Brain pericyte (primary cell): ENCODE data around the gene SLC6A3.

Experiments
- DNase-seq: peaks from one replicate; pipeline ENCODE4 v3.0.0-alpha.2; 2012; ENCODE audit warnings: low read depth, low spot score

SLC6A3 gene

GRCh38 chr5:1445313-1445688 is at the start of gene SLC6A3:
SLC6A3 (minus strand) TSS chr5:1445440; CDS start chr5:1443197, 2,243 bp downstream.
- no peak for DNase-seq

GRCh38 chr5:1493941-1494340 is 48.7 kb upstream of the SLC6A3 start:
- DNase-seq = no peak

- no peak for DNase-seq
Observed at GRCh38 chr5:1493413-1493812, 48.2 kb upstream of the SLC6A3 start.

- no peak for DNase-seq
Observed at GRCh38 chr5:1492757-1493156, 47.5 kb upstream of the SLC6A3 start.

GRCh38 chr5:1490376-1490775 is 45.1 kb upstream of the SLC6A3 start:
- no peak for DNase-seq

GRCh38 chr5:1489754-1490153 is 44.5 kb upstream of the SLC6A3 start:
- no peak for DNase-seq

GRCh38 chr5:1488882-1489680 is 43.8 kb upstream of the SLC6A3 start:
- peak; percentile 82 for DNase-seq

- no peak for DNase-seq
Observed at GRCh38 chr5:1487079-1487764, 42.0 kb upstream of the SLC6A3 start.

- no peak for DNase-seq
Observed at GRCh38 chr5:1486271-1486670, 41.0 kb upstream of the SLC6A3 start.

- no peak for DNase-seq
Observed at GRCh38 chr5:1485579-1486118, 40.4 kb upstream of the SLC6A3 start.

- DNase-seq = no peak
Observed at GRCh38 chr5:1484730-1485578, 39.7 kb upstream of the SLC6A3 start.

- no peak for DNase-seq
Observed at GRCh38 chr5:1483856-1484729, 38.9 kb upstream of the SLC6A3 start.

- DNase-seq = no peak
Observed at GRCh38 chr5:1483064-1483463, 37.8 kb upstream of the SLC6A3 start.

- DNase-seq = no peak
Observed at GRCh38 chr5:1481959-1482331, 36.7 kb upstream of the SLC6A3 start.

GRCh38 chr5:1481266-1481958 is 36.2 kb upstream of the SLC6A3 start:
- no peak for DNase-seq

- DNase-seq = no peak
Observed at GRCh38 chr5:1480806-1481205, 35.6 kb upstream of the SLC6A3 start.

GRCh38 chr5:1480217-1480616 is 35.0 kb upstream of the SLC6A3 start:
- DNase-seq = no peak

GRCh38 chr5:1479581-1480188 is 34.4 kb upstream of the SLC6A3 start:
- no peak for DNase-seq

GRCh38 chr5:1479066-1479465 is 33.8 kb upstream of the SLC6A3 start:
- no peak for DNase-seq
